ENCODE results near the gene MPZL3. TPM values are rescaled to one million over a fixed set of nuclear protein-coding genes. Genes with fewer than 3 reads are reported as not detected.

Gene MPZL3, protein sequence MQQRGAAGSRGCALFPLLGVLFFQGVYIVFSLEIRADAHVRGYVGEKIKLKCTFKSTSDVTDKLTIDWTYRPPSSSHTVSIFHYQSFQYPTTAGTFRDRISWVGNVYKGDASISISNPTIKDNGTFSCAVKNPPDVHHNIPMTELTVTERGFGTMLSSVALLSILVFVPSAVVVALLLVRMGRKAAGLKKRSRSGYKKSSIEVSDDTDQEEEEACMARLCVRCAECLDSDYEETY
- total RNA-seq = 0.08 and 1.9 TPM in 2 replicates

GRCh38 chr11:118251858-118252652 is at the start of gene MPZL3:
Gene MPZL3 (minus strand): TSS chr11:118252365. CDS start chr11:118252294, 71 bp downstream.

DNA sequence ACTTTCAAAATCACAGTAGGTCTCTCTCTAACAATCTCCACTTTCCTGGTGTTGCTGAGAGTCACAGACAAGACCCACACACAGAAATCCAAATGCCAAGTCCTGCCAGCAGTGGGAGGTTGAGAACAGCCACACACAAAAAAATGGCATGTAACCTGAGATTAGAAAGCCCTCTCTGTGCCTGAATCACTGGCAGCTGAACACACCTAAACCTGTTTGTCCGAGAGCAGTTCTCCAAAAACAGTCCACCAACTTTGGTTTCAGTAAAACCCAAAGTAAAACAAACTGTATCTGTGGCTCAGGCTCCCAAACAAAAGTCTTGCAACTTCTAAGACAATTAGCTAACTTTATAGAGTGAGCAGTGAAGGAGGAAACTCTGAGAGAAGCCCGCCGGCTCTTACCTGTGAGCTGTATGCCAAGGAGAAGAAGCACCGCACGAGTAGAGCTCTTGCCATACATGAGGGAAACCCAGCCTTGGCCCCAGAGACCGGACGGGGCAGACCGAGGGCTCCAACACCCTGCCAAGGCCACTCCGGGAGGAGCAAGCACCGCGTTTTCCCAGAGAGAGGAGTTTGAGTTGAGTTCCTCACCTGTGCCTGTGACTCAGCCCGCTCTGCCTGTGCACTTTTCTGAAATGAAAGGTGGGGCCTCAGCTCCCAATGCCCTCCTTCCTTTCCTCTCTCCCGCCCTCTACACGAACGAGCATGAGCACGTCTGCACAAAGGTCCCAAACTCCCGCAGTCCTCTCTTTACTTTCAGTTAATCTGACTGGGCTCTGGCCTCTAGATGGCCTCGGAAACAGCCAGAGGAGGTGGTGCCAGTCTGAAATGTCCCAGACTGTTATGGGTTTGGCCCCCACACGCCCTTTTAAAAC is 11.8 kb upstream of the MPZL3 start, which contains the start of gene MPZL2:
MPZL2 (minus strand) TSS at position 603 of the 874 bp plus-strand sequence; CDS start at position 459, 144 bp downstream.

DNA sequence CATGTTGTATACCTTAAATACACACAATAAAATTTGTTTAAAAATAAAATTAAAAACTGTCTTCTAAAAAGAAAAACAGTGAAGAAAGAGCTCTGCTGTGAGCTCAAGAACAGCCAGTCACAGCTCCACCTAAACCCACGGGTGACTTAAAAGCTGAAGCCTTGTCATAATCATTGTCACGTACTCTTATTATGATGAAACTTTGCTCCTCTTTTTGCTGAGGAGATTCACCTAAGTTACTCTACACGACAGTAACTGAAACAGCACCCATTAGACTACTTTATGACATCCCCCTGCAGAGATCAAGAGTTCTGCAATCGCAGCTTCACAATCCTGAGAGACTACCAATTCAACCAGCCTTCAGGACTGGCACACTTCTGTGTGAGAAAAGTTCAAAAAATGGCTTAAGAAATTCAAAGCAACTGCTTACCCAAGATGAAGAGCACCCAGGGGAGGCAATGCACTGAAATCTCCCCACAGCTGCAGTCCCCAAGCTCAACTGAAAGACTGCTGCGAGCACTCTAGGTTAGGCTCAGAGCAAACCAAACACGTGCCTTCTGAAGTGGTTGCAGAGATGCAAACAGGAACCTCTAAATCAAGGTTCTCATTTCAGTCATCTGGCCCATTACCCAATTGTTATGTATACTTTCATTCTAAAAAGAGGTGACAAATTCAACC is 27.5 kb downstream of the MPZL3 start, which contains the start of gene JAML:
JAML (minus strand) TSS at position 501 of the 678 bp plus-strand sequence. CDS start 10,145 bp downstream, outside the sequence.

Other genes starting within 250 kb of the MPZL3 start
- not detected in 2 replicates for gene TMPRSS4, start 175.3 kb downstream of the MPZL3 start, total RNA-seq
- not detected in 2 replicates for gene SMIM35, start 165.4 kb downstream of the MPZL3 start, total RNA-seq
- gene SCN4B, start 99.5 kb downstream of the MPZL3 start, total RNA-seq = 0.39 and 0.56 TPM in 2 replicates
- gene SCN2B, start 75.7 kb downstream of the MPZL3 start, total RNA-seq = under 0.01 and 0.48 TPM in 2 replicates
- gene JAML, start 27.4 kb downstream of the MPZL3 start, total RNA-seq = not detected in 2 replicates
- gene MPZL2, start 11.9 kb upstream of the MPZL3 start, total RNA-seq = 0.24 and 0.65 TPM in 2 replicates
- not detected in 2 replicates for gene CD3E, start 52.4 kb upstream of the MPZL3 start, total RNA-seq
- not detected in 2 replicates for gene CD3D, start 90.3 kb upstream of the MPZL3 start, total RNA-seq
- not detected in 2 replicates for gene CD3G, start 92.0 kb upstream of the MPZL3 start, total RNA-seq
- 34.5 and 37.0 TPM in 2 replicates for gene UBE4A, start 107.2 kb upstream of the MPZL3 start, total RNA-seq
- 49.4 and 54.7 TPM in 2 replicates for gene ATP5MG, start 149.2 kb upstream of the MPZL3 start, total RNA-seq
- 20.0 and 30.0 TPM in 2 replicates for gene KMT2A, start 184.1 kb upstream of the MPZL3 start, total RNA-seq